ENCODE results near the gene KRTAP4-1. TPM values are rescaled to one million over a fixed set of nuclear protein-coding genes. Genes with fewer than 3 reads are reported as not detected.
"Not testable (repeated sequence)": the region's sequence is repeated elsewhere in the genome, so short reads cannot be mapped to it uniquely, and the experiment has no call there.

KRTAP4-1 gene
- total RNA-seq, 1 donor from 2014 or later, result not detected

- TF ChIP-seq CTCF (IDR thresholded peaks at IDR 0.05; ENCODE audit: insufficient read depth, low read length, severe bottlenecking), result no peak
Measured at GRCh38 chr17:41167561-41167960, 17.1 kb downstream of the KRTAP4-1 start.

DNA sequence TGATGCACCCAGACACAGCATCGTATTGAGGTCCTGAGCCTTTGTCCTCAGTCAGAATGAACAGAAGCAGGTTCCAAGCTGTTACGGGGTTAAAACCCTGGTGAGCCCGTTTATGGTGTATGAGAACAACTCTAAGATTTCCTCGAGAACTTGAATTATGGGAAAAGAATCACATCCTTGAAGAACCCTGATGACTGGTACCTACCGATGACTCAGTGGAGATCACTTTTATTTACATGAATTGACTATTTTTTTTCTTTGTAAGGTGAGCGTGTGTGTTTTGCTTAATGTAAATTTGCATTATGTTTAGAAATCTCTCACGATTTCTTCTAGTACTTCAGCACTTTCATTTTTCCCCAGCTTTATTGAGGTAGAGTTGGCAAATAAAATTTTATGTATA, 20.9 kb downstream of the KRTAP4-1 start:
- no peaks in the 10 kb centered on the region for H3K36me3 ChIP-seq (ENCODE audit: control insufficient read depth, insufficient read depth, low read length)
- H3K27me3 ChIP-seq (ENCODE audit: control insufficient read depth, insufficient read depth, low read length), result no peaks in the 10 kb centered on the region
- TF ChIP-seq CTCF (IDR thresholded peaks at IDR 0.05; ENCODE audit: insufficient read depth, low read length, severe bottlenecking), result no peak
- DNase-seq (ENCODE audit: low read depth), result peak; percentile 54
- H3K4me3 ChIP-seq (ENCODE audit: low read depth, low read length), result no peak overlapping the region
- FAIRE-seq, result no peak

More at GRCh38 chr17:41167561-41167960, 17.1 kb downstream of the KRTAP4-1 start:
- Histone ChIP-seq H3K27me3 (ENCODE audit: control insufficient read depth, insufficient read depth, low read length) (no peaks in the 10 kb centered on the region), H3K4me3 (ENCODE audit: low read depth, low read length) (no peak overlapping the region), H3K36me3 (ENCODE audit: control insufficient read depth, insufficient read depth, low read length) (no peaks in the 10 kb centered on the region)
- FAIRE-seq, result no peak
- DNase-seq (ENCODE audit: low read depth), result no peak

DNA sequence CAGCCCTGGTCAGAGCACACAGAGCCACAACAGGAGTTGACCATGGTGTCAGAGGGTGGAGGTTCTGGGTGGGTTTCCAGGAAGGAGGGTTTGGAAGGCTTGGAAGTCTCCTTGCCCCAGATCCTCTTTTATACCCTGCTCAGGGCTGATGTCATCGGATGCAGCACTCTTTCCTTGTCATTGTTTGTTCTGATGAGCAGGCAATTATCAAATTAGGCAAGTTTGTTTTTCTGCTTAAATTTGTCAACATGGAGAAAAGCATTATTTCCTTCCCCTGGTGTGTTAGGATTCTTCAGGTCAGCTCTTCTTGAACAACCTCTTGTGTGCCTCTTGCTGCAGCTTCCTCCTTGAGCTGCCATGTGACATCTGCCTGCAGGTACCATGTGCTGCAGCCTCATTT, 24.1 kb downstream of the KRTAP4-1 start, which contains the start of gene KRTAP4-4:
KRTAP4-4 (minus strand) TSS at position 101 of the 400 bp plus-strand sequence; CDS start at position 44, 57 bp downstream.
- Histone ChIP-seq H3K27me3 (ENCODE audit: control insufficient read depth, insufficient read depth, low read length) (no peaks in the 10 kb centered on the region), H3K4me3 (ENCODE audit: low read depth, low read length) (no peak within 1 kb of the TSS), H3K36me3 (ENCODE audit: control insufficient read depth, insufficient read depth, low read length) (no peaks in the 10 kb centered on the region)
- FAIRE-seq (peak; percentile 23), DNase-seq (ENCODE audit: low read depth) (no peak)
- no peak for TF ChIP-seq CTCF (IDR thresholded peaks at IDR 0.05; ENCODE audit: insufficient read depth, low read length, severe bottlenecking)

GRCh38 chr17:41160190-41160589, 24.5 kb downstream of the KRTAP4-1 start:
- not testable (repeated sequence) for FAIRE-seq; DNase-seq (ENCODE audit: low read depth); H3K4me3 ChIP-seq (ENCODE audit: low read depth, low read length); H3K27me3 ChIP-seq (ENCODE audit: control insufficient read depth, insufficient read depth, low read length); H3K36me3 ChIP-seq (ENCODE audit: control insufficient read depth, insufficient read depth, low read length)

- no peak for FAIRE-seq
Measured at GRCh38 chr17:41153856-41154255, 30.9 kb downstream of the KRTAP4-1 start.

DNA sequence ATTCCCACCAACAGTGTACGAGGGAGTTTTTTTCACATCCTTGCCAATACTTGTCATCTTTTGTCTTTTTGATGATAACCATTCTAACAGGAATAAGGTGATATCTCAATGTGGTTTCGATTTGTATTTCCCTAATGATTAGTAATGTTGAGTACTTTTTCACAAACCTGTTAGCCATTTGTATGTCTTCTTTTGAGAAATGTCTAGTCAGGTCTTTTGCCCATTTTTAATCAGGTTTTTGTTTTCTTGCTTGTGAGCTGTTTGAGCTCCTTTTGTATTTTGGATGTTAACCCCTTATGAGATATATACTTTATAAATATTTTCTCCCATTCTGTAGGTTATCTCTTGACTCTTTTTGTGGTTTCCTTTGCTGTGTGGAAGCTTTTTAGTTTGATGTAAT, 33.2 kb downstream of the KRTAP4-1 start:
- no peak for DNase-seq (ENCODE audit: low read depth)
- Histone ChIP-seq H3K27me3 (ENCODE audit: control insufficient read depth, insufficient read depth, low read length) (no peaks in the 10 kb centered on the region), H3K4me3 (ENCODE audit: low read depth, low read length) (no peak overlapping the region), H3K36me3 (ENCODE audit: control insufficient read depth, insufficient read depth, low read length) (no peaks in the 10 kb centered on the region)
- no peak for TF ChIP-seq CTCF (IDR thresholded peaks at IDR 0.05; ENCODE audit: insufficient read depth, low read length, severe bottlenecking)
- no peak for FAIRE-seq

More at GRCh38 chr17:41153856-41154255, 30.9 kb downstream of the KRTAP4-1 start:
- DNase-seq (ENCODE audit: low read depth), result no peak
- TF ChIP-seq CTCF (IDR thresholded peaks at IDR 0.05; ENCODE audit: insufficient read depth, low read length, severe bottlenecking), result no peak
- no peaks in the 10 kb centered on the region for H3K27me3 ChIP-seq (ENCODE audit: control insufficient read depth, insufficient read depth, low read length)
- no peak overlapping the region for H3K4me3 ChIP-seq (ENCODE audit: low read depth, low read length)
- no peaks in the 10 kb centered on the region for H3K36me3 ChIP-seq (ENCODE audit: control insufficient read depth, insufficient read depth, low read length)

All from bronchial epithelial cell (primary cell).